Astrocyte (in vitro differentiated cells and primary cell): ENCODE results near the gene FFAR1. TPM values are rescaled to one million over a fixed set of nuclear protein-coding genes. Genes with fewer than 3 reads are reported as not detected.

ENCODE experiments used
- DNase-seq: peaks from one replicate; pipeline ENCODE4 v3.0.0-alpha.2; 2010; ENCODE audit warnings: low read depth
- FAIRE-seq: peaks from 2 replicates; lab custom pipeline; 2011; peaks lifted over from hg19 to GRCh38; lab: Jason Lieb, UNC
- H2AFZ ChIP-seq: 2 replicates; pipeline ENCODE4 v1.6.0; 2012; ENCODE audit warnings: low read depth, low read length, inconsistent platforms
- H3K27ac ChIP-seq: 2 replicates; pipeline ENCODE4 v1.5.1; 2011; ENCODE audit warnings: low read depth, low read length, inconsistent platforms
- H3K27me3 ChIP-seq: 2 replicates; pipeline ENCODE4 v1.6.0; 2011; ENCODE audit warnings: low read length, inconsistent platforms; ENCODE audit not compliant: insufficient read depth
- H3K36me3 ChIP-seq: 2 replicates; pipeline ENCODE4 v1.5.1; 2011; ENCODE audit warnings: low read length, inconsistent platforms; ENCODE audit not compliant: insufficient read depth
- H3K4me1 ChIP-seq: 2 replicates; pipeline ENCODE4 v1.5.1; 2011; ENCODE audit warnings: low read length, inconsistent platforms; ENCODE audit not compliant: insufficient read depth
- H3K4me2 ChIP-seq: 2 replicates; pipeline ENCODE4 v1.6.0; 2012; ENCODE audit warnings: low read length, inconsistent platforms
- H3K4me3 ChIP-seq: 2 replicates; pipeline ENCODE4 v1.5.1; 2011; ENCODE audit warnings: low read depth, mild to moderate bottlenecking, low read length, inconsistent platforms; ENCODE audit not compliant: insufficient read depth
- H3K79me2 ChIP-seq: 2 replicates; pipeline ENCODE4 v1.6.0; 2012; ENCODE audit warnings: mild to moderate bottlenecking, low read length, inconsistent platforms; ENCODE audit not compliant: insufficient read depth
- H3K9ac ChIP-seq: 2 replicates; pipeline ENCODE4 v1.6.0; 2012; ENCODE audit warnings: mild to moderate bottlenecking, low read length, inconsistent platforms
- H3K9me3 ChIP-seq: 2 replicates; pipeline ENCODE4 v1.5.1; 2012; ENCODE audit warnings: low read depth, mild to moderate bottlenecking, low read length, inconsistent platforms; ENCODE audit not compliant: insufficient read depth
- H4K20me1 ChIP-seq: 2 replicates; pipeline ENCODE4 v1.6.0; 2012; ENCODE audit warnings: low read length, inconsistent platforms; ENCODE audit not compliant: insufficient read depth
- H3K27ac Mint-ChIP-seq: one replicate; pipeline ENCODE4 v1.8.0; 2021; ENCODE audit warnings: mild to moderate bottlenecking, mixed read lengths; ENCODE audit not compliant: unreplicated experiment
- H3K27me3 Mint-ChIP-seq: one replicate; pipeline ENCODE4 v1.8.0; 2021; ENCODE audit warnings: low read depth, mixed read lengths; ENCODE audit not compliant: unreplicated experiment
- H3K36me3 Mint-ChIP-seq: one replicate; pipeline ENCODE4 v1.8.0; 2021; ENCODE audit warnings: low read depth, mixed read lengths; ENCODE audit not compliant: unreplicated experiment
- H3K4me1 Mint-ChIP-seq: one replicate; pipeline ENCODE4 v1.8.0; 2021; ENCODE audit warnings: low read depth, mixed read lengths; ENCODE audit not compliant: unreplicated experiment
- H3K4me3 Mint-ChIP-seq: one replicate; pipeline ENCODE4 v1.8.0; 2021; ENCODE audit warnings: mild to moderate bottlenecking, moderate library complexity, mixed read lengths; ENCODE audit not compliant: unreplicated experiment
- H3K9me3 Mint-ChIP-seq: one replicate; pipeline ENCODE4 v1.8.0; 2021; ENCODE audit warnings: mild to moderate bottlenecking, mixed read lengths; ENCODE audit not compliant: unreplicated experiment
- EZH2 ChIP-seq: IDR thresholded peaks from 2 replicates; pipeline ENCODE4 v1.6.1; 2012; ENCODE audit warnings: mild to moderate bottlenecking, low read length, inconsistent platforms; ENCODE audit not compliant: insufficient read depth
- total RNA-seq: library from RNA; stranded (reverse); gene quantifications from 2 replicates; pipeline ENCODE4 v1.2.1, GENCODE V29; 2021
- TF ChIP-seq, protein P1 (sequence below): IDR thresholded peaks from 2 replicates; pipeline ENCODE4 v1.5.1; 2011; ENCODE audit warnings: low read depth, mild to moderate bottlenecking, inconsistent platforms, low read length, moderate library complexity; ENCODE audit not compliant: insufficient read depth

Gene FFAR1
- total RNA-seq, 1 donor from 2014 or later, result not detected

DNA sequence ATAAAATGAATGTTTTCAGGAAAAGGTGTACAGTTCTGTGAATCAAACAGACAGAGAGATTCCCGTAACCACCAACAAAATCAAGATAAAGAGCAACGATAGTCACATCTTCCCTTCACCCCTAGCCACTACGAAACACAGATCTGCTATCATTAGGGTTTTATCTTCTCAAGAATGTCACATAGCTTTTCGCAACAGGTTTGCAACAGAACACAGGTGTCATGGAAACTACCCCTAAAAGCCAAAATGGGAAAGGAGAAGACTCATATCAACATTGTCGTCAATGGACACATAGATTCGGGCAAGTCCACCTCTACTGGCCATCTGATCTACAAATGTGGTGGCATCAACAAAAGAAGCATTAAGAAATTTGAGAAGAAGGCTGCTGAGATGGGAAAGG lies 34.2 kb downstream of the FFAR1 start:
- Histone ChIP-seq H3K4me1 (no peaks in the 10 kb centered on the region), H3K9ac (no peak overlapping the region), H4K20me1 (no peaks in the 10 kb centered on the region), H3K4me2 (no peak overlapping the region), H3K4me3 (no peak overlapping the region), H3K36me3 (no peaks in the 10 kb centered on the region), H3K9me3 (peaks cover 5% of the 10 kb centered on the region), H3K27ac (no peak overlapping the region), H3K79me2 (no peaks in the 10 kb centered on the region), H3K27me3 (no peaks in the 10 kb centered on the region), H2AFZ (no peak overlapping the region)
- no peaks in the 10 kb centered on the region for H3K36me3 Mint-ChIP-seq
- H3K27me3 Mint-ChIP-seq, result peaks cover 30% of the 10 kb centered on the region
- H3K4me3 Mint-ChIP-seq, result no peak overlapping the region
- no peak for FAIRE-seq
- TF ChIP-seq, protein P1, sequence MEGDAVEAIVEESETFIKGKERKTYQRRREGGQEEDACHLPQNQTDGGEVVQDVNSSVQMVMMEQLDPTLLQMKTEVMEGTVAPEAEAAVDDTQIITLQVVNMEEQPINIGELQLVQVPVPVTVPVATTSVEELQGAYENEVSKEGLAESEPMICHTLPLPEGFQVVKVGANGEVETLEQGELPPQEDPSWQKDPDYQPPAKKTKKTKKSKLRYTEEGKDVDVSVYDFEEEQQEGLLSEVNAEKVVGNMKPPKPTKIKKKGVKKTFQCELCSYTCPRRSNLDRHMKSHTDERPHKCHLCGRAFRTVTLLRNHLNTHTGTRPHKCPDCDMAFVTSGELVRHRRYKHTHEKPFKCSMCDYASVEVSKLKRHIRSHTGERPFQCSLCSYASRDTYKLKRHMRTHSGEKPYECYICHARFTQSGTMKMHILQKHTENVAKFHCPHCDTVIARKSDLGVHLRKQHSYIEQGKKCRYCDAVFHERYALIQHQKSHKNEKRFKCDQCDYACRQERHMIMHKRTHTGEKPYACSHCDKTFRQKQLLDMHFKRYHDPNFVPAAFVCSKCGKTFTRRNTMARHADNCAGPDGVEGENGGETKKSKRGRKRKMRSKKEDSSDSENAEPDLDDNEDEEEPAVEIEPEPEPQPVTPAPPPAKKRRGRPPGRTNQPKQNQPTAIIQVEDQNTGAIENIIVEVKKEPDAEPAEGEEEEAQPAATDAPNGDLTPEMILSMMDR, result no peak
- no peak for TF ChIP-seq EZH2
- DNase-seq, result no peak
- no peaks in the 10 kb centered on the region for H3K4me1 Mint-ChIP-seq
- H3K27ac Mint-ChIP-seq, result no peak overlapping the region
- H3K9me3 Mint-ChIP-seq, result peaks cover 18% of the 10 kb centered on the region

DNA sequence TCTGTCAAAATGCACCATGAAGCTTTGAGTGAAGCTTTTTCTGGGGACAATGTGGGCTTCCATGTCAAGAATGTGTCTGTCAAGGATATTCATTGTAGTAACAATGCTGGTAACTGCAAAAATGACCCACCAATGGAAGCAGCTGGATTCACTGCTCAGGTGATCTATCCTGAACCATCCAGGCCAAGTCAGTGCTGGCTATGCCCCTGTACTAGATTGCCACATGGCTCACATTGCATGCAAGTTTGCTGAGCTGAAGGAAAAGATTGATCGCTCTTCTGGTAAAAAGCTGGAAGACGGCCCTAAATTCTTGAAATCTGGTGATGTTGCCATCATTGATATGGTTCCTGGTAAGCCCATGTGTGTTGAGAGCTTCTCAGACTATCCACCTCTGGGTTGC lies 35.8 kb downstream of the FFAR1 start:
- Histone ChIP-seq H3K4me2 (no peak overlapping the region), H2AFZ (no peak overlapping the region), H3K4me3 (no peak overlapping the region), H3K9ac (no peak overlapping the region), H3K36me3 (no peaks in the 10 kb centered on the region), H4K20me1 (no peaks in the 10 kb centered on the region), H3K9me3 (peaks cover 5% of the 10 kb centered on the region), H3K79me2 (no peaks in the 10 kb centered on the region), H3K27me3 (no peaks in the 10 kb centered on the region), H3K27ac (no peak overlapping the region), H3K4me1 (no peaks in the 10 kb centered on the region)
- DNase-seq (no peak), FAIRE-seq (no peak)
- peaks cover 24% of the 10 kb centered on the region for H3K27me3 Mint-ChIP-seq
- H3K4me3 Mint-ChIP-seq, result no peak overlapping the region
- TF ChIP-seq, protein P1, result no peak
- no peak for TF ChIP-seq EZH2
- no peaks in the 10 kb centered on the region for H3K4me1 Mint-ChIP-seq
- no peaks in the 10 kb centered on the region for H3K36me3 Mint-ChIP-seq
- peaks cover 19% of the 10 kb centered on the region for H3K9me3 Mint-ChIP-seq
- no peak overlapping the region for H3K27ac Mint-ChIP-seq

- Histone ChIP-seq H4K20me1 (no peaks in the 10 kb centered on the region), H3K9ac (no peak overlapping the region), H3K27ac (no peak overlapping the region), H3K36me3 (no peaks in the 10 kb centered on the region), H3K4me2 (no peak overlapping the region), H3K4me3 (no peak overlapping the region), H3K27me3 (no peaks in the 10 kb centered on the region), H3K9me3 (peaks cover 5% of the 10 kb centered on the region), H3K4me1 (no peaks in the 10 kb centered on the region), H2AFZ (no peak overlapping the region), H3K79me2 (no peaks in the 10 kb centered on the region)
- H3K36me3 Mint-ChIP-seq, result no peaks in the 10 kb centered on the region
- DNase-seq (no peak), FAIRE-seq (no peak)
- peaks cover 20% of the 10 kb centered on the region for H3K9me3 Mint-ChIP-seq
- peaks cover 13% of the 10 kb centered on the region for H3K27me3 Mint-ChIP-seq
- no peaks in the 10 kb centered on the region for H3K4me1 Mint-ChIP-seq
- no peak overlapping the region for H3K27ac Mint-ChIP-seq
- H3K4me3 Mint-ChIP-seq, result no peak overlapping the region
- TF ChIP-seq EZH2, result no peak
- TF ChIP-seq, protein P1, result no peak
Observed at GRCh38 chr19:35388277-35389054, 40.8 kb downstream of the FFAR1 start.
